HG02981 (cell line): ENCODE data around the gene TYW1B.
A peak's percentile ranks its signal among the peaks of the same experiment; 100 is the strongest.
"Not testable (repeated sequence)": the region's sequence is repeated elsewhere in the genome, so short reads cannot be mapped to it uniquely, and the experiment has no call there.

ENCODE experiments used
- ATAC-seq: cut with Tn5 transposase; IDR thresholded peaks from one replicate; pipeline ENCODE4 v1.9.1; 2021; ENCODE audit warnings: mild to moderate bottlenecking, moderate library complexity; ENCODE audit not compliant: unreplicated experiment

The TYW1B gene

GRCh38 chr7:72635273-72635908 is 192.6 kb downstream of the TYW1B start:
- ATAC-seq: not testable (repeated sequence)

GRCh38 chr7:72632765-72633292 is 195.2 kb downstream of the TYW1B start:
- not testable (repeated sequence) for ATAC-seq

DNA sequence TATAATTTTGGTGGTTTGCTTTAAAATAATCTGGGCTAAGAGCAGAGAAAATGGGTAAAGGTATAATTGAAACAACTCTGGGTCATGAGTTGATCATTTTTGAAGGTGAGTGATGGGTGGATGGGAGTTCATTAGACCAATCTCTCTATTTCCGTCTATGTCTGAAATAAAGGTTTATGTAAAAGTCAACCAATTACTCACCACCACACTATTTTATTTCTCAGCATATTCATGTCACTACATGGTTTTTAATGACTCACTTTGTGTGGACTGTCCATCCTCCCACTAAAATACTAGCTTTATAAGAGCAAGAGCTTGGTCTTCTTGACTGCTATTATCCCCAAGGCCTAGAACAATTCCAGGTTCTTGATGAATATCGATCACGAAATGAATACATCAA is 199.6 kb downstream of the TYW1B start:
- not testable (repeated sequence) for ATAC-seq

- not testable (repeated sequence) for ATAC-seq
These were observed 201.5 kb downstream of the TYW1B start for GRCh38 chr7:72626428-72627011.

- peak; percentile 78 for ATAC-seq
These were observed 202.1 kb downstream of the TYW1B start for GRCh38 chr7:72625721-72626423.

DNA sequence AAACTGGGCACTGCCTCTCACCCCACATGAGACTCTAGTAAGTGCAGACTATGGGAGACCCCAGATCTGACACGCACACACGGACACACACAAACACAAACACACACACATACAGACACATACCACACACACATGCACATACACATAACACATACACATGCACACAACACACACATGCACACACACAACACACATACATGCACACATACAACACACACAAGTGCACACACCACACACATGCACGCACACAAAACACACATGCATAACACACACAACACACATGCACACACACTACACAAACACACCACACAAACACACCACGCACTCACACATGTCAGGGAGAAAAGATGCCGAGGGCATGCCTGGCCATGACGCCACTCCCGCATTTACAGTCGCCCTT is 205.5 kb downstream of the TYW1B start:
- no peak for ATAC-seq

DNA sequence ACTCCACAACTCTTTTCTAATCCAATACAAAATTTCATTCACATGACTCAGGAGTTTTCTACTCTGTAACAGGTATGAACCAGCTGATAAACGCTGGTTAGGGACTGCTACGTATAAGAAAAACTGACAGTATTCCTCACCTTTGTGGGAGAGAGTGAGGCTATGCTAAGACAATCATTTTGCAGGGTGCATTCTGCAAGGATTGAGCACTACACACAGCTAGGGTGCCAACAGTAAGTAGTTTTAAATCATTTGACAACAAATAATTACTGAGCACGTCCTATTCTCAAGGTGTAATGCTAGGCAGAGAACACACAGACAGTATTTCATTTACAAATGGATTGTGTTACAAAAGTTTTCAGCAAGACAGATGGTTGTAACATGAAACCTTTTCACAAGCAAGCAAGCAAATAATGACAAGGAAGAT is 206.2 kb downstream of the TYW1B start:
- not testable (repeated sequence) for ATAC-seq

GRCh38 chr7:72620923-72621322 is 207.1 kb downstream of the TYW1B start:
- ATAC-seq: not testable (repeated sequence)

GRCh38 chr7:72618435-72619180 is 209.4 kb downstream of the TYW1B start:
- not testable (repeated sequence) for ATAC-seq

DNA sequence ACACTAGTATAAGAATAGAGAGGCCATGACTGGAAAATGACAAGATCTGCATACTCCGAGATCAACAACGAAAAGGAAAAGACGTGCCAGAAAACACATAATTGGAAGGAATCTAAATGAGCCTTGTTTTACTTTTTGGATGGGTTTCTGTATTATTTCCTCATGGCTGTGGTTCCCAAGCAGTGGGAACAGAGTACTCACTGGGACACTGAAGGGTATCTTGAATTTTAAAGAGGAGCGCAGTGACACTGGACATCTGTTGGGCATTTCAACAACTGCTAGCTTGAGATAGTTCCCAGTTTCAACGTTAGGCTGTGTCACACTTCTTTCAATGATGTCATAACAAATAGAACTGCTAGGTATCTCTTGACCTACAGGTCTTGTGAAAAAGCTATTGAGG is 218.2 kb downstream of the TYW1B start:
- ATAC-seq: not testable (repeated sequence)

GRCh38 chr7:72607988-72608387 is 220.0 kb downstream of the TYW1B start:
- ATAC-seq: not testable (repeated sequence)

DNA sequence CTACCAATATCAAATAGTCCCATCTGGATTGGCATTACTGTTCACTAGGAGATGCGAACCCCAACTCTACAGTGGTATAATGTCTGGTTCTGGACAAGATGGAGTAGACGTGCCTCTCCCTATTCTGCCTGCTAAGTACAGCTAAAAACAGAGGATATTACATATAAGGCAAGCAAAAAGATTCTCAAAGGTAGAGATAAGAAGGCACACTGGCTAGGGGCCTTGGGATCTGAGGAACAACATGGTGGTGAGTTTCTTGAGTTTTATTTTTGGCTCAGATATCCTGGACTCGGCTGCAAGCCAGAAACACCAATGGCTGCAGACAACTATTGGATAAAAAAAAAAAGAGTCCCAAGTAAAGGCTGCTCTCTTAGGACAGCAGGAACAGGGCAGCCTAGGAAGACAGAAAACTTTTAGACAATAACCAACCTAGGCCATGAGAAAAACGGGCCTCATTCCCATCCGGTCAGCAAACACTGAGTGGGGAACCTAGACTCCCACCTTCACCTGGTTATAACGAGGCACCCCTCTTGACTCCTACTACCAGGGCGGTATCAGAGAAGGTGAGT is 222.1 kb downstream of the TYW1B start:
- not testable (repeated sequence) for ATAC-seq

DNA sequence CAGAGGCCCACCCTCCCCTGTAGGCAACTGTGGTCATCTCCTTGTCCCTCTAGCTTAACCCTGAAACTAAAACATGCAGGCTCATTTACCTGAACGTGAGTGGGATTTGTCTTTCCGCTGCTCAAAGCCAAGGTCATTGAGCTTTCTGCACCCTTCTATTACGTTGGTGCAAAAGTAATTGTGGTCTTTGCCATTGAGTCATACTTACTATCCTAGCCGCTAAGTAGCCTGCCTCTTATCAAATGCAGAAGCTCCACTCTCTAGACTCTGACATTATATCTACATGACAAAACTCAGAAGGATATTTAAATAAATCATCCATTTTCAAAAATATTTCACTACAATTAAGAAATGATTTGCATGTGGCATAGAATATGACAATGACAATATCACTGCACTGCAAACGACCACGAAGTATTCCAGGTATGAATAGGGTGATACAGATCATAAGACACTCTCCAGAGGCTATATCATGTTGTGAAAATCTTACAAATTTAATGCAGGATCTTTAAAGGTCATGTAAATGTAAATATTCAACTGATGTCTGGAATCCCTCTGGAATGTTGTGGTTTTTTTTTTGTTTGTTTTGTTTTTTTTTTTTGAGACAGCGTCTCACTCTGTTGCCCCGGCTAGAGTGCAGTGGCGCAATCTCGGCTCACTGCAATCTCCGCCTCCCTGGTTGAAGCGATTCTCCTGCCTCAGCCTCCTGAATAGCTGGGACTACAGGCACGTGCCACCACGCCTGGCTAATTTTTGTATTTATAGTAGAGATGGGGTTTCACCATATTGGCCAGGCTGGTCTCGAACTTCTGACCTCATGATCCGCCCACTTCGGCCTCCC is 223.0 kb downstream of the TYW1B start:
- ATAC-seq: not testable (repeated sequence)

GRCh38 chr7:72603476-72603875 is 224.5 kb downstream of the TYW1B start:
- not testable (repeated sequence) for ATAC-seq

DNA sequence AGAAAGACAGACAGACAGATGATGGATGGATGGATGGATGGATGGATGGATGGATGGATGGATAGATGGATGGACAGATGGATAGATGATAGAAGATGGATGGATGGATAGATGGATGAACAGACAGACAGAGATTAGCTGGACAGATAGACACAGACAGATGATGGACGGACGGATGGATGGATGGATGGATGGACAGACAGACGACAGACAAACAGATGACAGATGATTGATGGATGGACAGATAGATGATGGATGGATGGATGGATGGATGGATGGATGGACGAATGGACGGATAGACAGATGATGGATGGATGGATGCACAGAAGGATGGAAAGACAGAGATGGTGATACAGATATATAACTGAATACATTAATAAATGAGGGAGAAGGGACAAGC is 224.9 kb downstream of the TYW1B start:
- ATAC-seq: no peak

DNA sequence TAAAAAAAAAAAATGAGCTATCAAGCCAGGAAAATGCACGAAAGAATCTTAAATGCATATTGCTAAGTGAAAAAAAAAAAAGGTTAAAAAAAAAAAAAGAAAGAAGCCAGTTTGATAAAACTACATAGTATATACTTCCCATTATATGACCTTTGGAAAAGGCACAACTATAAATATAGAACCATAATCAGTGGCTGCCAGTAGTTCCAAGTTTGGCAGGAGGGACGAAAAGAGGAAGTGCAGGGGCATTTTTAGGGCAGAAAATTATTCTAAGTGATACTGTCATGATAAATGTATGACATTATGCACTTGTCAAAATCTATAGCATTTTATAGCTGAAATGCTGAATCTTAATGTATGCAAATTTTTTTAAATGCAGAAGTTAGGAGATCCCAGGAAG is 226.3 kb downstream of the TYW1B start:
- not testable (repeated sequence) for ATAC-seq

DNA sequence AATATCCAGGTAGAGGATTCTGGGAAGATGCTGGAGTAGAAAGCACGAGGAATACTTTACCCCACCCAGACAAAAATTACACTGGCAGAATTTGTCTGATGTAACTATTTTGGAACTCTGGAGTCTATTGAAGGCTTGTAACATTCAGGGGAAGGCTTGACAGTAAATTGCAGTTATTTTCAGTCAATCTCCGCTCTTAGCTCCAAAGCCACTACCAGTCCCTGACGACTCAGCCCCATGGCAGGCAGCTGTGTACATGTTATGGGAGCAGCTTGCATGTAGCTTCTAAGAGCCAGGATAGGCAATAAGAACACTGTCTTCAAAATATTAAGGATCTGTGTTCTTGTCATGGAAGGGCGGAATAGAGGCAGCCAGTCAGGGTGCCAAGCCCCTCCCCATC is 238.0 kb downstream of the TYW1B start:
- not testable (repeated sequence) for ATAC-seq

DNA sequence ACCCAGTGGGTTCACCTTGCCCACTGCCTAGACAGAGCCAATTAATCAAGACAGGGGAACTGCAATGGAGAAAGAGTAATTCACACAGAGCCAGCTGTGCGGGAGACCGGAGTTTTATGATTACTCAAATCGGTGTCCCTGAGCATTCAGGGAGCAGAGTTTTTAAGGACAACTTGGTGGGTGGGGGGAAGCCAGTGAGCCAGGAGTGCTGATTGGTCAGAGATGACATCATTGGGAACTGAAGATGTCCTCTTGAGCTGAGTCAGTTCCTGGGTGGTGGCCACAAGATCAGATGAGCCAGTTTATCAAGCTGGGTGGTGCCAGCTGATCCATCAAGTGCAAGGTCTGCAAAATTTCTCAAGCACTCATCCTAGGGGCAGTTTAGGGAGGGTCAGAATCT is 240.7 kb downstream of the TYW1B start:
- not testable (repeated sequence) for ATAC-seq

GRCh38 chr7:72584576-72584975 is 243.4 kb downstream of the TYW1B start:
- not testable (repeated sequence) for ATAC-seq
